Nephron (organoid): ENCODE measurements around the gene POLG2.

Source experiments
- H3K27ac Mint-ChIP-seq, 3 experiments: 2 replicates each; pipeline ENCODE4 v1.8.0; 2020; ENCODE audit warnings: mixed read lengths in 3 of 3, mild to moderate bottlenecking in 2 of 3, moderate library complexity in 1 of 3
- H3K27me3 Mint-ChIP-seq: 2 replicates; pipeline ENCODE4 v1.8.0; 2021; ENCODE audit warnings: low read depth, mild to moderate bottlenecking, moderate library complexity, mixed read lengths
- H3K36me3 Mint-ChIP-seq: 2 replicates; pipeline ENCODE4 v1.8.0; 2020; ENCODE audit warnings: low read depth, mixed read lengths
- H3K4me1 Mint-ChIP-seq: 2 replicates; pipeline ENCODE4 v1.8.0; 2020; ENCODE audit warnings: mixed read lengths
- H3K4me3 Mint-ChIP-seq, 3 experiments: 2 replicates each; pipeline ENCODE4 v1.8.0; 2020; ENCODE audit warnings: mild to moderate bottlenecking in 3 of 3, mixed read lengths in 3 of 3, moderate library complexity in 2 of 3
- H3K9me3 Mint-ChIP-seq: 2 replicates; pipeline ENCODE4 v1.8.0; 2020; ENCODE audit warnings: mixed read lengths
- CTCF ChIP-seq, 3 experiments: fragments of 200-600 bp; sonication (generic); IDR thresholded peaks; one replicate each; pipeline ENCODE4 v1.5.0; 2021; ENCODE audit warnings: antibody characterized with exemption in 3 of 3; ENCODE audit not compliant: unreplicated experiment in 3 of 3

Gene POLG2

GRCh38 chr17:64496786-64497564 is at the start of gene POLG2:
TSS of gene POLG2 (minus strand) at chr17:64497054. CDS start at chr17:64496968, 86 bp downstream.
- Mint-ChIP-seq H3K4me1 (peaks cover 45% of the 10 kb centered on the region), H3K27me3 (no peaks in the 10 kb centered on the region), H3K9me3 (no peaks in the 10 kb centered on the region), H3K27ac (peak within 1 kb of the TSS; percentile 82 to 96 (median 92)), H3K36me3 (peaks cover 49% of the 10 kb centered on the region), H3K4me3 (peak within 1 kb of the TSS; percentile 97 to 99 (median 98))
- peak; percentile 42 to 58 (median 45) for TF ChIP-seq CTCF (IDR thresholded peaks at IDR 0.05; ENCODE audit: unreplicated experiment in 3 of 3)

- Mint-ChIP-seq H3K27ac (no peak overlapping the region), H3K4me3 (no peak overlapping the region), H3K9me3 (no peaks in the 10 kb centered on the region), H3K36me3 (peaks cover 37% of the 10 kb centered on the region), H3K27me3 (no peaks in the 10 kb centered on the region), H3K4me1 (no peaks in the 10 kb centered on the region)
- TF ChIP-seq CTCF (IDR thresholded peaks at IDR 0.05; ENCODE audit: unreplicated experiment in 3 of 3), result no peak
Observed at GRCh38 chr17:64544742-64545141, 47.9 kb upstream of the POLG2 start.

GRCh38 chr17:64540118-64540776 is 43.4 kb upstream of the POLG2 start:
- no peaks in the 10 kb centered on the region for H3K4me1 Mint-ChIP-seq
- H3K36me3 Mint-ChIP-seq, result peaks cover 54% of the 10 kb centered on the region
- TF ChIP-seq CTCF (IDR thresholded peaks at IDR 0.05; ENCODE audit: unreplicated experiment in 3 of 3), result no peak
- H3K9me3 Mint-ChIP-seq, result no peaks in the 10 kb centered on the region
- H3K4me3 Mint-ChIP-seq, result no peak overlapping the region
- no peaks in the 10 kb centered on the region for H3K27me3 Mint-ChIP-seq
- no peak overlapping the region for H3K27ac Mint-ChIP-seq

- no peaks in the 10 kb centered on the region for H3K27me3 Mint-ChIP-seq
Observed at GRCh38 chr17:64538508-64539130, 41.8 kb upstream of the POLG2 start.

GRCh38 chr17:64537488-64537887 is 40.6 kb upstream of the POLG2 start:
- Mint-ChIP-seq H3K4me1 (no peaks in the 10 kb centered on the region), H3K4me3 (no peak overlapping the region), H3K9me3 (no peaks in the 10 kb centered on the region), H3K27ac (no peak overlapping the region), H3K27me3 (no peaks in the 10 kb centered on the region), H3K36me3 (peaks cover 67% of the 10 kb centered on the region)
- no peak for TF ChIP-seq CTCF (IDR thresholded peaks at IDR 0.05; ENCODE audit: unreplicated experiment in 3 of 3)

More at GRCh38 chr17:64538508-64539130, 41.8 kb upstream of the POLG2 start:
- H3K4me3 Mint-ChIP-seq, result no peak overlapping the region
- H3K4me1 Mint-ChIP-seq, result no peaks in the 10 kb centered on the region
- no peak for TF ChIP-seq CTCF (IDR thresholded peaks at IDR 0.05; ENCODE audit: unreplicated experiment in 3 of 3)
- peaks cover 62% of the 10 kb centered on the region for H3K36me3 Mint-ChIP-seq
- H3K27ac Mint-ChIP-seq, result peak overlapping the region in 1 of 3 experiments; percentile 42
- H3K9me3 Mint-ChIP-seq, result no peaks in the 10 kb centered on the region
